Measurements from ENCODE around the gene FOXK2. TPM values are rescaled to one million over a fixed set of nuclear protein-coding genes. Genes with fewer than 3 reads are reported as not detected.

The FOXK2 gene
- total RNA-seq, 1 donor from 2014 or later, result 44.0 TPM

DNA sequence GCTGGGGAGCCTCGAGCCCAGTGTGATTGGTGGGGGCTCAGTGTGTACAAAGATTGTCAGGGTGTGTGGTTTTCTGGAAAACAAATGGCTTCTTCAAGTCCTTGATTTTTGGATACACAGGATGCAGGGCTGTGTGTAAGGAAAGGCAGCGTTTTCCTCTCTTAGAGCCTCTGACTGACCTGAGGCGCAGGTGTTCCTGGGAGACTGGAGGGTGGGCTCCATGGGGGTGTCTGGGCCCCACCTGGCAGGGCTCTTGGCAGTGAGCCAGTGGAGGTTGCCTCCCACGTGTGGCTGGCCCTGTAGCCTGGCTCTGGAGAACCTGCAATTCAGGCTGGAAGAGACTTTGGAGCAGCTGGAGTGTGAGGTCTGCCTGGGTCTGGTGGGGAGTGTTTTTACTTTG is 5.0 kb downstream of the FOXK2 start:
- H3K27me3 ChIP-seq (ENCODE audit: control insufficient read depth, insufficient read depth, low read length), result no peaks in the 10 kb centered on the region
- no peak for DNase-seq (ENCODE audit: low read depth)
- TF ChIP-seq, protein P1, sequence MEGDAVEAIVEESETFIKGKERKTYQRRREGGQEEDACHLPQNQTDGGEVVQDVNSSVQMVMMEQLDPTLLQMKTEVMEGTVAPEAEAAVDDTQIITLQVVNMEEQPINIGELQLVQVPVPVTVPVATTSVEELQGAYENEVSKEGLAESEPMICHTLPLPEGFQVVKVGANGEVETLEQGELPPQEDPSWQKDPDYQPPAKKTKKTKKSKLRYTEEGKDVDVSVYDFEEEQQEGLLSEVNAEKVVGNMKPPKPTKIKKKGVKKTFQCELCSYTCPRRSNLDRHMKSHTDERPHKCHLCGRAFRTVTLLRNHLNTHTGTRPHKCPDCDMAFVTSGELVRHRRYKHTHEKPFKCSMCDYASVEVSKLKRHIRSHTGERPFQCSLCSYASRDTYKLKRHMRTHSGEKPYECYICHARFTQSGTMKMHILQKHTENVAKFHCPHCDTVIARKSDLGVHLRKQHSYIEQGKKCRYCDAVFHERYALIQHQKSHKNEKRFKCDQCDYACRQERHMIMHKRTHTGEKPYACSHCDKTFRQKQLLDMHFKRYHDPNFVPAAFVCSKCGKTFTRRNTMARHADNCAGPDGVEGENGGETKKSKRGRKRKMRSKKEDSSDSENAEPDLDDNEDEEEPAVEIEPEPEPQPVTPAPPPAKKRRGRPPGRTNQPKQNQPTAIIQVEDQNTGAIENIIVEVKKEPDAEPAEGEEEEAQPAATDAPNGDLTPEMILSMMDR (IDR thresholded peaks at IDR 0.05; ENCODE audit: insufficient read depth, low read length, severe bottlenecking), result no peak
- FAIRE-seq, result no peak
- H3K4me3 ChIP-seq (ENCODE audit: low read depth, low read length), result no peak overlapping the region
- H3K36me3 ChIP-seq (ENCODE audit: control insufficient read depth, insufficient read depth, low read length), result no peaks in the 10 kb centered on the region

DNA sequence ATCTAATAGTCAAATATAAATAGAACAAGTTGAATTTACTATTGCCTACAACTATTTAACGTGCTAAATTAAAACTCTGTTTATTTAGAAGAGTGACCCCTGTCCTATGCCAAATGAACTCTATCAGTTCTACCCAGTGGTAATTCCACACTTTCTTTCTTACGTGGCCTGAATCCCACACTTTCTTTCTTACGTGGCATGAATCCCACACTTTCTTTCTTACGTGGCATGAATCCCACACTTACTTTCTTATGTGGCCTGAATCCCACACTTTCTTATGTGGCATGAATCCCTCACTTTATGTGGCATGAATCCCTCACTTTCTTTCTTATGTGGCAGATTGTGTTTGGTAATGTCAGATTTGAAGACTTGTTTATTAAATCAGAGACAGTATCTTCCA is 6.2 kb downstream of the FOXK2 start:
- DNase-seq (ENCODE audit: low read depth), result no peak
- Histone ChIP-seq H3K4me3 (ENCODE audit: low read depth, low read length) (no peak overlapping the region), H3K27me3 (ENCODE audit: control insufficient read depth, insufficient read depth, low read length) (no peaks in the 10 kb centered on the region), H3K36me3 (ENCODE audit: control insufficient read depth, insufficient read depth, low read length) (no peaks in the 10 kb centered on the region)
- TF ChIP-seq, protein P1 (IDR thresholded peaks at IDR 0.05; ENCODE audit: insufficient read depth, low read length, severe bottlenecking), result no peak
- FAIRE-seq, result no peak

DNA sequence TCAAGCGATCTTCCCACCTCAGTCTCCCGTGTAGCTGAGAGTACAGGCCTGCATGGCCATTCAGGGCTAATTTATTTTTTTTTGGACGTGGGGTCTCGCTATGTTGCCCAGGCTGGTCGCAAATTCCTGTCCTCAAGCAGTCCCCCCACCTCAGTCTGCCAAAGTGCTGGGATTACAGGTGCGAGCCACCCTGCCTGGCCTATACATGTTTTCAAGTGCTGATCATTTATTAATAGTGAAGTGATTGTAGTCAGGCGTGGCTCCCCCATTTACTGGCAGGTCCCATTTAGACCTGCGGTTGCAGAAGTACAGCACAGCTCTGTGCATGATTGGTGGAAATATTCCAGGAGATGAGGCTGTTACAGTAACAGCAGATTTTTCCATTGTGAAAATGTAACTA is 8.4 kb downstream of the FOXK2 start:
- no peak overlapping the region for H3K4me3 ChIP-seq (ENCODE audit: low read depth, low read length)
- DNase-seq (ENCODE audit: low read depth) (no peak), FAIRE-seq (no peak)
- H3K36me3 ChIP-seq (ENCODE audit: control insufficient read depth, insufficient read depth, low read length), result no peaks in the 10 kb centered on the region
- no peaks in the 10 kb centered on the region for H3K27me3 ChIP-seq (ENCODE audit: control insufficient read depth, insufficient read depth, low read length)
- TF ChIP-seq, protein P1 (IDR thresholded peaks at IDR 0.05; ENCODE audit: insufficient read depth, low read length, severe bottlenecking), result no peak

DNA sequence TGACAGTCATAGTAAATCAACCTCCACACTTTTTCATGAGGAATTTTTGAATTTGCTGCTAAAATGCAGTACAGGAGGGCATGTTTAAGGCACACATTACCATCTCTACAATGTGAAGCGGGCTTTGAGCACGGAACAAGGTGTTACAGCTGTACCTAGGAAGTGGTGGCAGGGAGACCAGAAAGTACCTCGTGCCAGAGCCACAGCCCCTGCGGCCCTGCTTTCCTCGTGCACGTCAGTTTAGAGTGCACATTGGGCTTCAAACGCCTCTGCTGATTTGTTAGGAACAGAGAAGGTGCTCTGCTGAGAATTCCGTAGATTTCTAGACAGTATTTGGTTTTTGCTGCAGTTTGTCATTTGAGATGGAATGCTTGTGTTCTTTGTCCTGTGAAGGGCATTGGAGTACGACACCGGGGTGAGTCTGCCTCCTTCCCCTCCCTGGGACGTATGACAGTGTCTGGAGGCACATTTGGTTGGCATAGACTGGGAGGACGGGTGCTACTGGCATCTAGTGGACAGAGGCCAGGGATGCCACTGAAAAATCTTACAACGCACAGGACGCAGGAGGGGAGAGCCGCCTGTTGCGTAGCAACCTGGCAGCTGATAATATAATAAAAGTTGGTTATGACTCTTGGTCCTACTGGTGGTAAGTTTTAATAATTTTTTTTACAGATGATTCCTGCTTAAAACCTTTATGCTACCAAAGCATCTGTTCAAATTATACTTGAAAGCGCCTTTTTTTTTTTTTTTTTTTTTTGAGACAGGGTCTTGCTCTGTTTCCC is 9.1 kb downstream of the FOXK2 start:
- FAIRE-seq, result no peak
- Histone ChIP-seq H3K36me3 (ENCODE audit: control insufficient read depth, insufficient read depth, low read length) (no peaks in the 10 kb centered on the region), H3K4me3 (ENCODE audit: low read depth, low read length) (no peak overlapping the region)

DNA sequence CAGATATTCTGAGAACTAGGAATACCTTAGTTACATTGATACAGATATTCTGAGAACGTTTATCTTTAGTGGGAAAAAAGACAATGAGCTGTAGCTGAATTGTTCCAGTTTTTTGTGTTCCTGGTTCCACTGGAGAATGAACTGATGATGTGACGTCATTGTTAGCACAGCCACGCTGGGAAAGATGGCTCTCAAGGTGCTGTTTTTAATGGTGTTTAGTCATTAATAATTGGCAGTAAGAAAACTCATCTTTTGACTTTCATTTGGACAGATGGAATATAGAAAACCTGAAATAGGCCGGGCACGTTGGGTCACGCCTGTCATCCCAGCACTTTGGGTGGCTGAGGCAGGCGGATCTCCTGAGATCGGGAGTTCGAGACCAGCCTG is 10.4 kb downstream of the FOXK2 start:
- no peak overlapping the region for H3K4me3 ChIP-seq (ENCODE audit: low read depth, low read length)
- H3K27me3 ChIP-seq (ENCODE audit: control insufficient read depth, insufficient read depth, low read length), result no peaks in the 10 kb centered on the region
- FAIRE-seq, result no peak
- H3K36me3 ChIP-seq (ENCODE audit: control insufficient read depth, insufficient read depth, low read length), result no peaks in the 10 kb centered on the region
- no peak for DNase-seq (ENCODE audit: low read depth)
- TF ChIP-seq, protein P1 (IDR thresholded peaks at IDR 0.05; ENCODE audit: insufficient read depth, low read length, severe bottlenecking), result no peak

More for the DNA sequence above, 9.1 kb downstream of the FOXK2 start:
- DNase-seq (ENCODE audit: low read depth), result peak; percentile 78
- no peaks in the 10 kb centered on the region for H3K27me3 ChIP-seq (ENCODE audit: control insufficient read depth, insufficient read depth, low read length)
- TF ChIP-seq, protein P1 (IDR thresholded peaks at IDR 0.05; ENCODE audit: insufficient read depth, low read length, severe bottlenecking), result peak; percentile 78

DNA sequence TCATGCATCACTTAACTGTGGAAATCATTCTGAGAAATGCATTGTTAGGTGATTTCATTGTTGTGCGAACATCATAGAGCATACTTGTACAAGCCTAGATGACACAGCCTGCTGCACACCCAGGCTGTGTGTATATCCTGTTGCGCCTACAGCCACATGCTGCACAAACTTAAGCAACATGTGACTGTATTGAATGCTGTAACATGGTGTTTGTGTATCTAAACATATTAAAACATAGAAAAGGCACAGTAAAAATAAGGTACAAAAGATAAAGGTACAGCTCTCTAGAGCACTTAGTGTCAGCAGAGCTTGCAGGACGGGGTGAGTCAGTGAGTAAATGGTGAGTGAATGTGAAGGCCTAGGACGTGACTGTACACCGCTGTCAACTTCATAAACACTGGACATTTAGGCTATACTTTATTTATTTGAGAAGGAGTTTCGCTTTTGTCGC is 11.9 kb downstream of the FOXK2 start:
- DNase-seq (ENCODE audit: low read depth) (peak; percentile 85), FAIRE-seq (no peak)
- TF ChIP-seq, protein P1 (IDR thresholded peaks at IDR 0.05; ENCODE audit: insufficient read depth, low read length, severe bottlenecking), result no peak
- no peak overlapping the region for H3K4me3 ChIP-seq (ENCODE audit: low read depth, low read length)
- no peaks in the 10 kb centered on the region for H3K27me3 ChIP-seq (ENCODE audit: control insufficient read depth, insufficient read depth, low read length)
- H3K36me3 ChIP-seq (ENCODE audit: control insufficient read depth, insufficient read depth, low read length), result no peaks in the 10 kb centered on the region

All from bronchial epithelial cell (primary cell).